HL-60/S4 (cell line): ENCODE data around the gene DNLZ.

Experiments
- in situ Hi-C: fragments of 300-500 bp; cut with MboI; formaldehyde crosslinking; loops from 2 replicates; pipeline ENCODE4 v1.14.3; 2022; ENCODE audit warnings: low sequenced_read_pairs

The DNLZ gene

DNA sequence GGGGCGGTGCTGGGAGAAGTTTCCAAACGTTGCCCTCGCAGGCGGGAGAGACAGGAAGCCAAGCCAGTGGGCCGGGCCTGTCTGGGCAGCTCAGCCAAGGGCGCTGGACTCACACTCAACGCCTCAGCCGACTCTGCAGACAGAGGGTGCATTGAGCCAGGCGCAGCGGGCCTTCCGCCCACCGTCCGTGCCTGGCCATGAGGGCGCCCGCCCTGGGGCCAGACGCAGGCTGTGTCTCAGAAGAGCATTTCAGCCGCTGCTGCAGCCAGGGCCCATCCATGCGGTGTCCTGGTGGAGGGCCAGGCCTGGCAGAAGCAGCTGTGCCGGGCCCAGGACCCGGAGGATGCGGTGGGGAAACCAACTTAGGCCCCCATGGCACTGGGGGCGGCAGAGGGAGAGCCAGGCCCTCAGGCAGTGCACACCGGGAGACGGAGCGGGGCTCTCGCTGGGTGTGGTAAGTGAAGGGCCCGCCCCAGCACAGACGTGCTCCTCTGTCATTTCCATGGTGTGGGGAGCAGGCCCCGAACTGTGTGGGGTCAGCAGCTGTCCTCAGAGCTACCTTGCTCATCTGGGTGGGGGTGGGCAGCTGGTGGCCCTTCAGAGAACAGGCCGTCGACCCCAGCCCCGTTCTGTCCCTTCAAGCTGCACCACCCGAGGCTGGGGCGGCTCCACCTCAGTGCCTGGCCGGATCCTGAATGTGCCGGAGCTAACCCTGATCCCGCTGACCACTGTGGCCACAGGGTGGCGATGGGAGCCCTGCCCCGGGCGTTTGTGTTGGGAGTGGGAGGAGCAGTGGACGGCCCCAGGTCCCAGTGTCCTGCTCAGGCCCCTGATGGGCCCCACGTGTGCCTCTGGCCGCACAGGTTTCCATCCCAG, 18.0 kb downstream of the DNLZ start:
- in situ Hi-C loops, result loop anchor here (25.0 kb wide), 1 partner anchor 292 kb away; no protein-coding TSS in a partner anchor

DNA sequence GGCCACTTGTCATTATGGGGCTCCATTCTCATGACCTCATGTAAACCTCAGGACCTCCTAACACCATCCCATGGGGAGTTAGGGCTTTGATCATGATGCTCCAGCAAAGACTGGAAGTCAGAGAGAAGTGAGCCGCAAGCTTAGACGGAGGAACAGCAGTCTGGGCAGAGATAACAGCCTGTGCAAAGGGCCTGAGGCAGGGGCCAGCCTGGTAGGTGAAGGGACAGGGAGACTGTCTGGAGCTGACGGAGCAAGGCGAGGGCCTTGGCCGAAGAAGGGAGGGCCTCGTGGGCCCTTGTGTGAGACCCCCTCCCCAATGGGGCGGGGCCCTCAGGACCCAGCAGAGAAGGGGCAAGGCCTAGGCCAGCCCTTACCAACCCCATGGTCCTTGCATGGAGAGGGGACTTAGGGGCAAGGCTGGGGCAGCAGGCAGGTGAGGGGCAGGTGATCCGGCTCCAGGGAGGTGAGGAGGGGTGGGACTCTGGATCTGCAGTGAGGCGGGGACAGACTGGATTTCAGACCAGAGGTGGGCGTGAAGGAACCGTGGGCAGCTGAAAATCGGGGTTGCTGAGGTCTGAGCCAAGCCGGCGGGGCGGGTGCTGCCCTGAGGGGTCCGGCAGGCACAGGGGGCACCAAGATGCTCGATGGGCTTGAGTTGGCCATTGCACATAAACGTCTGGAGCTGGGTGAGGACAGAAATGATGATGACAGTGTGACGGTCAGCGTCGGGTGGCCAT, 18.8 kb downstream of the DNLZ start:
- in situ Hi-C loops, result loop anchor here (25.0 kb wide), 1 partner anchor 293 kb away; no protein-coding TSS in a partner anchor

DNA sequence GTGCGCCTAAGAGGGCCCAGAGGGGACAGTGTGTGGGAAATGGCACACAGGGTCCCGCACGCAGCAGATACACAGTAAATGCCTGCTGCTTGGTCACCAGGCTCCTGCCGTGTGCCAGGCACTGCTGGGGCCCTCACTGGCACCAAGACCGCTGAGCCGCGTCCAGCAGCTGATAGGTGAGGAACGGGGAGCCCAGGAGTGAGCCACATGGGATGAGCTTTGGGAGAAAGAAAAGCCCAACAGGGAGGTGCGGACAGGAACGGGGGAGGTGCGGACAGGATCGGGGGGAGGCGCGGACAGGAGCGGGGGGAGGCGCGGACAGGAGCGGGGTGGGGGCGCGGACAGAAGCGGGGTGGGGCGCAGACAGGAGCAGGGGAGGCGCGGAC, 19.7 kb downstream of the DNLZ start:
- in situ Hi-C loops, result loop anchor here (25.0 kb wide), 1 partner anchor 293 kb away; no protein-coding TSS in a partner anchor

DNA sequence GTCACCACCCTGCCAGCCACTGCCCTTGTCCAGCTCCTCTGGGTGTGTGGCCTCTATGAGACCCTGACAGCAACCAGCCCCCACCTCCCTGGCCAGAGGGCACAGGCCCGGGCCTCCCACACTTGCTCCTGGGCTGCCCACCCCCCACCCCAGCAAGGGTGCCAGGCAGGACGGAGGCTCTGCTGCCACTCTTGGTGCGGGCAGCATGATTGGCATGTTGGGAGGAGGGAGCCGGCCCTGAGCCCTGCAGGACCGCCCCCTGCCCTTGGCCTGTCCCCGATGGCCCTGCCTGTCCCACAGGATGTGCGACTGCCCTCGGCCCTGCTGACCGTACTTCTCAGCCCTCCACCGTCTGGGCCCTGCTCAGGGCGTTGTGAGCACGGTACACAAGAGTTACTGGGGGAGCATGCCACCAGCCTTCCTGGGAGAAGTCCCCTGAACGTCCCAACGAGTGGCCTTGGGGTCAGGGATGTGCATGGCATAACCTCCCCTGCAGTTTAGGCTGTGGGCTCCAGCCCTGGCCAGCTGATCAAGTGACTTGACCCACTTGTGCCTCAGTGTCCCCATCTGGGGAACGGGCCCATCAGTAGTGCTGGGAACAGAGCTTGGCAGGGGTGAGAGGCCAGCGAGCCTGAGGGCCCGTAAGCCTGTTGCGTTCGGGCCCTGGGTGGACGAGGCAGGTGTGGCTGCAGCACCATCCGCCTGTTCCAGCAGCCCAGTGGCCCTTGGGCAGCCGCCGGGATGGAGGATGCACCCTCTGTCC, 20.2 kb downstream of the DNLZ start:
- in situ Hi-C loops, result loop anchor here (25.0 kb wide), 1 partner anchor 294 kb away; no protein-coding TSS in a partner anchor

DNA sequence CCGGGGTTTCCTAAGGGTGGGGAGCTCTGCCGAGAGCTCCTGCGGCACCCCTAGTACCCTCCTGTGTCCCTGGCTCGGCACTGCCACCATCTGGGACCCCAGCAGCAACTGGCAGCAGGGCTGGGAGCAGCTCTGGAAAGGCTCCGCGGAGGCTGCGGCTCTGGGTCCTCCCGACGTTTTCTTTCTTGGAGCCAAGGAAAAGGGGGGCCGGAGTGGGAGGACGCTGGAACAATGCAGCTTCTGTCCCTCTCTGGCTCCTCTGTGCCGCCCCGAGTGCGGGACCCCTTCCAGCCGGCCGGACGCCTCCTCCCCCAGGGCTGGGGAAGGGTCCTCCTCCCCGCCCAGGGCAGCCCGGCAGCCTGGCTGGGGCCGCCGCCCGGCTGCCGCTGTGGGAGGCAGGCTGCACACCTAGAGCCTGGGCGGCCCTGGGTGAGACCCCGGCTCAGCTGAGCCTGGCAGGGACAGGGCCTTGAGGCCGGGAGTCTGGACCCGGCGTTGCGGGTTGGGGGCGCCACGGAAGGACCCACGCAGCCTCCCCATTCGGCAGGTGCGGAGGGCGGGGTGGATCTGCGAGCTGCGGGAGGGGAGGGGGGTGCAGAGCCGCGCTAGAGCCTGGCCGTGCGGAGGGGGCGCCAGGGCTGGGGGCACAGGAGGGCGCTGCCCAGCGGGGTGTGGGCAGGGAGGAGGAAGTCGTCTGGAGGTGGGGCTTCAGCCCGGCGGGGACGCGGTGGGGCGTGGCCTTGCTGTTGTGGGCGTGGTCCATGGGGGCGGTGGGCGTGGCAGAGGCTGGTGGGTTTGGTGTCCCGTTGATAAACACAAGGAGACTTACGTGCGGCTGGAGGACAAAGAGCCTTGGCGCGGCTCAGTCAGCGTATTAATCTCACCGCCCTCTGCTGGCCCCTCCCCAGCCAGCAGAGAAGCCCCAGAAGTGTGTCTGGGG, 21.1 kb downstream of the DNLZ start:
- in situ Hi-C loops, result loop anchor here (25.0 kb wide), 1 partner anchor 295 kb away; no protein-coding TSS in a partner anchor

DNA sequence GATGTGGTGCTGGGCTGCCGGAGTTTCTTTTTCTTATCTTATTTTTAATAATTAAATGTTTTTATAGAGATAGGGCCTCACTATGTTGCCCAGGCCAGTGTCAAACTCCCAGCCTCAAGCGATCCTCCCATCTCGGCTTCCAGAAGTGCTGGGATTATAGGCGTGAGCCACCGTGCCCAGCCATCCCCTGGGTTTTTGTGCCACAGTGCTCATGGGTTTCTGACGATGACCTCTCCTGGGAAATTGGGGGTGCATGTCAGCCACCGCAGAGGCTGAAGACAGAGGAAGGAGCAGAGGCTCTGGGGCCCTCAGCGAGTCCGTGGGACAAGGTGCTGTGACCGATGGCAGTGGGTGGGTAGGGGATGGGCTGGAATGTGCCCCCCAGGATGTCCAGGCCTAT, 21.8 kb downstream of the DNLZ start:
- in situ Hi-C loops, result loop anchor here (25.0 kb wide), 1 partner anchor 296 kb away; no protein-coding TSS in a partner anchor

DNA sequence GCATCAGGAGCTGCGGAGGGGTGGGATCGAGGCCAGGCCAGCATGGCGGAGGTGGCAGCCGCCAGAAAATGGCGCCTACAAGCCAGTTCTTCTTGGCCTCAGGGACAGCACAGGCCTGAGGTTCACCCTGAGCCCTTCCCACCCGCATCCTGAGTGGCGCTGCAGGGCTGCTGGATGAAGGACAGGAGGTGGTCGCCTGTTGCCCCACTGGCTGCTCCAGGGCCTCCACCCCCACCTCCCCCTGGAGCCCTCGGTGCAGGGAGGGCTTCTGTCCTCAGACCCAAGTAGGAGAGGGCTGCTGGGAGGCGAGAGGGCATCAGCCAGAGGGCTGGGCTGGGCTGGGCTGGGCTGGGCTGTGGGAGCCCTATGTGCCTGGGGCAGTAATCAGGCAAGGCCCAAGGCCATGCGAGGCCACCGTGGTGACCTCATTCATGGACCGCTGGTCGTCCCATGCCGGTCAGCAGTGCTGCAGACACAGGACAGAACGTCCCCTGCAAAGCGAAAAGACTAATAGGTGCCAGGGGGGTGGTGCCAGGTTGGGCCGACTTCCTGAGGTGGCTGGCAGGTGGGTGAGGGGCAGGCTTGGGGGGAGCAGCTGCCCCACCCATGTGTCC, 22.4 kb downstream of the DNLZ start:
- in situ Hi-C loops, result loop anchor here (25.0 kb wide), 1 partner anchor 296 kb away; no protein-coding TSS in a partner anchor

DNA sequence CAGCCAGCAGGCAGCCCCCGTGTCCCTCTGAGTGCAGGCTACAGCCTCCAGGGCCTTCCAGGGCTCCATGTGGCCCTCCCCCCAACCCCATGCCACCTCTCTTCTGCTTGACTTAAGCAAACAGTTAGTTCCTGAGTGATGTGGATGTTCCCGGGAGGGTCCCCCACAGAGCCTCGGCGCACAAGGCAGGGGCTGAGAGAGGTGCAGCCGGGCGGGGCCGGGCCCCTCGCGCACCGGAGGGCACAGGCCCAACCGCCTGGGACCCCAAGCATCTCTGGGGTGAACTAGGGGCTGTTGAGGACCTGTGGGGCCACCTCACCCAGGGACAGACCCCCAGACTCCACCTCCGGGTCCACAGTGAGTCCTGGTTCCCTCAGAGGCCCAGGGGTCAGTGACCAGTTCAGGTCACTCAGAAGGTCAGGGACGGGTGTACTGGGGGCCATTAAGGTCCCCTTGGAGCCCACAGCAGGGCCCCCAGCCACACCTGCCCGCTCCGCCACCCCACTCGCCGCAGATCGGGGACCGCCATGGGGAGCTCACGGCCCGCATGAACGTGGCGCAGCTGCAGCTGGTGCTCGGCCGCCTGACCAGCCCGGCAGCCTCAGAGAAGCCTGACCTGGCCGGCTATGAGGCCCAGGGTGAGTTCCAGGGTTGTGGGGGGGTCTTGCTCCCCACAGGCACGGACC, 23.0 kb downstream of the DNLZ start:
- in situ Hi-C loops, result loop anchor here (25.0 kb wide), 1 partner anchor 297 kb away; no protein-coding TSS in a partner anchor

DNA sequence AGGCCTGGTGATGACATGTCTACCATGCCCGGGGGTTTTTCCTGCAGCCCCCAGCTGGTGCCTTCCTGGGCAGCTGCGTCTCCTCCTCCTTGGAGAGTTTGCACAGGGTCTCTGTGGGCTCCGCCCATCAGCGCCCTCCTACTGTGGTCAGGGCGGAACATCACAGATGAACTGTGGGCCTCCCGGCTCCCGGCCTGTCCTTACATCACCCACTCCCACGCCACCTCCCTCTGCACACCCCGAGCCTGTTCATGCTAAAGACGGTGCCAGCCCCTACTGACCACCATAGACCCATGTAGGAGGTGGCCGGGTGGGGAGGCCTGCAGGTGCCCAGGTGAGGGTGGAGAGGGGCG, 23.6 kb downstream of the DNLZ start:
- in situ Hi-C loops, result loop anchor here (5.0 to 25.0 kb wide), 2 partner anchors 67 to 297 kb away; no protein-coding TSS in a partner anchor

DNA sequence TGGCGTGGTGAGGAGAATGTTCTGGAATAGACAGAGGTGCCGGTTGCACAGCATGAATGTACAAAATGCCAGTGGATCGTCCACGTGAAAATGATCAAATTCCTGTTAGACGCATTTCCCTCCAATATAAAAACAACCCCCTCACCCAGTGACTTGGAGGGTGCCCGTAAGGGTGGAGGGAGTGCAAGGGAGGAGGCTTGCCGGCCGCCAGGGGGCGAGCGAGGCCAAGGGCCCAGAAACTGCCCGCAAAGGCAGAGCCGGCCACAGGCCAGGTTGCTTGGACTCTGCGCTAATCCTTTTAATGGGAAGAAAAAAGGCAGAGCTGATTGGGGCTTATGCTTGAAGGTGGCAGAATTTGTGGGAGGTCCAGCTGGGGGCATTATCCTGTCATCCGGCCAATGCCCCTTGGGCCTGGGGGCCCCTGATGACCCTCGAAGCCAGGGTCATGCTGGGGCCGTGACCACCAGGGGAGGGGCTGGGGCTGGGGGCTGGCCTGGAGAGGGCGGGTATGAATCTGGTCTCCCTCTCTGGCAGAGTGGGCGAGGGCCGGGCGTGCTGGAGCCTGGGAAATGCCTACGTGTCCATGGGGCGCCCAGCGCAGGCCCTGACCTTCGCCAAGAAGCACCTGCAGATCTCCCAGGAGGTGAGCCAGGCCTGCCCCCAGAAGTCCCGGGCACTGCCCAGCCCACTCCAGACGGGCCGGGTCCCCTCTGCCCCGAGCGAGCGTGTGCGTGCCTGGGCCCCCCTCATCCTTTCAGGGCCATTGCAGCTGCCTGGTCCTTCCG, 24.2 kb downstream of the DNLZ start:
- in situ Hi-C loops, result loop anchor here (5.0 to 25.0 kb wide), 2 partner anchors 68 to 298 kb away; no protein-coding TSS in a partner anchor

DNA sequence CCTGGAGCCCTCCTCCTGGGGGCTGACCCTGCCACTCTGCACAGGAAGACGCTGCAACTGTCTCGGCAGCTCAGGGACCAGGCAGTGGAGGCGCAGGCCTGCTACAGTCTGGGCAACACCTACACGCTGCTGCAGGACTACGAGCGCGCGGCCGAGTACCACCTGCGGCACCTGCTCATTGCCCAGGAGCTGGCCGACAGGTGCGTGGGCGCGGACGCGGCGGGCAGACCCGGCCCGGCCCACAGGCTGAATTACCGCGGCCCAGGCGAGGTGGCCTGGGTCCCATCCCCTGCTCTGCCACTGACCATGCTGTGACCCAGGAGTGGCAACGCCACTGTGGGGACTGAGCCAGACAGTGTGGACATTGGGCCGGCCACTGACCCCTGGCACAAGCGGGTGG, 25.0 kb downstream of the DNLZ start:
- in situ Hi-C loops, result loop anchor here (5.0 to 25.0 kb wide), 2 partner anchors 69 to 299 kb away; no protein-coding TSS in a partner anchor

DNA sequence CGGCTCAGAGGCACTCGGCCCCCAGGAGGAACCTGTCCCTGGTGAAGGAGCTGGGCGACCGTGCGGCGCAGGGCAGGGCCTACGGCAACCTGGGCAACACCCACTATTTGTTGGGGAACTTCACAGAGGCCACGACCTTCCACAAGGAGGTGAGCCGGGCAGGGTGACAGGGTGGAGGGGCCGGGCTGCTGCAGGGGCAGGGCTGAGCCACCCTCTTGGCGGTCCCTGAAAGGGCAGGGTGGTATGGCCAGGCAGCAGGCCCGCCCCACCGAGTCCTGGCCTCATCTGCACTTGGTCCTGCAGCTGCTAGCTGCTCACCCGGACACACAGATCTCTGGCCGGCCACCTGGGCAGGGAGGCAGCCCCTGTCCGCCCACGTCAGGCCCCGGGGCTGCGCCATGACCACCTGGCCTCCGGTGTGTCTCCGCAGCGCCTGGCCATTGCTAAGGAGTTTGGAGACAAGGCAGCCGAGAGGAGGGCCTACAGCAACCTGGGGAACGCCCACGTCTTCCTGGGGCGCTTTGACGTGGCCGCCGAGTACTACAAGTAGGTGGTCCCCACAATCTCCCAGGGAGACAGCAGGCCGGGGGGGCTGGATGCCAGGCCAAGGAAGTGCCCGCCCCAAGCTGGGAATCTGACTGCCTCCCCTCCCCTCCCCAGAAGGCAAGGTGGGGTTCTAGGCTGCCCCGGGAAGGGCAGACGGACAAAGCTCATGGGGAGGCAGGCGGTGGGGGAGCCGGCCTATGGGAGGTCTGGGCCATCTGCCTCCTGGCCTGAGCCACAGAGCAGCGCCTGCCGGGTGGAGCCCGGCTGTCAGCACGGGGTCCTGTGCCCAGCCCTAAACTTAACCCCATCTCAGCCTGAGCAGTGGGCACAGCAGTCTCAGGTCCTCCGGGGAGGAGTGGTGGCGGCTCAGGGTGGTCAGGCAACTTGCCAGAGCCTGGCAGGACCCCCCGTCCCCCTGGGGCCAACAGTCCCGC, 25.8 kb downstream of the DNLZ start:
- in situ Hi-C loops, result loop anchor here (5.0 to 25.0 kb wide), 2 partner anchors 70 to 300 kb away; no protein-coding TSS in a partner anchor

DNA sequence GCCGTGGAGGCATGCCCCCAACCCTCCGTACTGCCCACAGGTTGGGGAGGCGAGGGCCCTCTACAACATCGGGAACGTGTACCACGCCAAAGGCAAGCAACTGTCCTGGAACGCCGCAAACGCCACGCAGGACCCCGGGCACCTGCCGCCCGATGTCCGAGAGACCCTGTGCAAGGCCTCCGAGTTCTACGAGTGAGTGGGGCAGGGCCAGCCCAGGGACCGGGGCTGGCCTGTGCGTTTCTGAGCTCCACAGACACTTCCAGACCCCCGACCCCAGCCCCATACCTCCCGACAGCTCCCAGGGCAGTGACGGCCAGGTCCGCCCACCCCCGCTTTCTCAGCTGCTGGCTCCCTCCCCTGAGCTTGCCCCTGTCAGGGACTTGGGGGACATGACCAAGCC, 26.7 kb downstream of the DNLZ start:
- in situ Hi-C loops, result loop anchor here (5.0 to 25.0 kb wide), 2 partner anchors 70 to 300 kb away; no protein-coding TSS in a partner anchor

DNA sequence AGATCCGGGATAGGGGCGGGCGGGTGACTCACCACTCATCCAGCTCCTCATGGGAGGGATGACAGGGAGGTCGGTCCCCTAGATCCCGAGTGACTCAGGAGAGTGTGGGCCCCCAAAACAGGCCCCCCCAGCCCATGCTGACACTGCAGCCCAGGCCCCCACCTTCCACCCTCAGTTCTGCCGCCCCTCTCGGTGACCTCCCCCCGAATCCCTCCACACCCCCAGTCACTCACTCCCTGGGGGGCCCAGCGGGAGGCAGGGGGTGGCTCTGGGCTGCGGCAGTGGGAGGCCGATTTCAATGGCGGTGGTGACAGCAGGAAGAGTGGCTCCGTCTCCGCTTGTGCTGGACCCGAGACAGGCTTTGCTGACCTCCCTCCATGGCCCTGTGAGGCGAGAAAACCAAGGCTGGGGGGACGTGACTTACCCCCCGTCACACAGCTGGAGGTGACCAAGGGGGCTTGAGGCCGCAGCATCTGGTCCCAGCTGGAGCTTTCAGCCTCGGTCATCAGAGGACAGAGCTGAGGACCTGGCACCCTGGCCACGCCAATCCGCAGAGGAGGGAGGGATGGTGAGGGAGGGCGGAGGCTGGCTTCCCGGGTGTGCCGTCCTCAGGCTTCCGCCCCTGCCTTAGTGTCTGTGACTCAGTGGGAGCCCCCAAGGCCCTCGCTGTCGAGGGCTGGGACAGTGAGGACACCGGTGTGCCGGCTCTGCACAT, 27.2 kb downstream of the DNLZ start:
- in situ Hi-C loops, result loop anchor here (5.0 to 25.0 kb wide), 2 partner anchors 71 to 301 kb away; no protein-coding TSS in a partner anchor

DNA sequence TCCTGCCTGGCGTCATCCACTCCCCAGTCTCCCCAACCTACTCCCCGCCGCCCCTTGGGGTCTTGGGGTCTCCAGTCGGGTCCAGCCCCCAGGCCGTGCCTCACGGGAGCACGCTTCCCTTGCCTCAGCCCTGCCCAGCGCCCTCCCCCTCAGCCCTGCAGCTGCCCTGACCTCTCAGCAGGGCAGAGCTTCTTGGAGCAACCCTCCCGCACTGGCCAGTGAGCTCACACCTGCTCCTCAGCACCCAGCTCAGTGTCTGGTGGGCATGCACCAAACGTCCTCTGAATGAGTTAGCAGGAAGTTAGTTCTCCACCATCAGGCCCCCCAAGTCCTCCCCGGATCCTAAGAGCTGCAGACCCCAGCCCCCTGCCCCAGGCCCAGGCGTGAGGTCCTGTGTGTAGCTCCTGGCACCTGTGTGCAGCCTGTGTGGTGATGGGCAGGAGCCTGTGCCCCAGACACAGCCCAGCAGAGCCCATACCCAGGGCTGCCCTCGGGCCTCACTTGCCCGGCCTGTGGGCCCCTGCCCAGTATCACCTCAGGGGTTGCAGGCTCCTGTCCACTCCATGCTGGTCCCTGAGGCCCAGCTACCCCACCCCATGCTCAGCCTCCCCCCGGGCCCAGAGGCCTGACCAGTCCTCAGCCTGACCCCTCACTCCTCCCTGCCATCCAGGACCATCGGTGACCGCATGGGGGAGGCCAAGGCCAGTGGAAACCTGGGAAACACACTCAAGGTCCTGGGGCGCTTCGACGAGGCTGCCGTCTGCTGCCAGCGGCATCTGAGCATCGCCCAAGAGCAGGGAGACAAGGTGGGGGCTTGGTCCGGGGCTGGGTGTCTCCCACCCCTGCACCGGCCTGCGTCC, 28.0 kb downstream of the DNLZ start:
- in situ Hi-C loops, result loop anchor here (5.0 to 25.0 kb wide), 2 partner anchors 72 to 302 kb away; no protein-coding TSS in a partner anchor
